ES-I3 (cell line): ENCODE results near the gene AFG3L2.
"Not testable (repeated sequence)": the region's sequence is repeated elsewhere in the genome, so short reads cannot be mapped to it uniquely, and the experiment has no call there.

Experiments used
- H3K36me3 ChIP-seq: 2 replicates; pipeline ENCODE4 v1.6.1; 2013; ENCODE audit warnings: mild to moderate bottlenecking, low read length, control low read depth, moderate library complexity; ENCODE audit not compliant: insufficient read depth
- H3K4me1 ChIP-seq: 2 replicates; pipeline ENCODE4 v1.6.1; 2013; ENCODE audit warnings: mild to moderate bottlenecking, control low read depth, low read length; ENCODE audit not compliant: insufficient read depth
- H3K9ac ChIP-seq: 2 replicates; pipeline ENCODE4 v1.6.1; 2013; ENCODE audit warnings: low read depth, mild to moderate bottlenecking, low read length, moderate library complexity
- H3K9me3 ChIP-seq: 2 replicates; pipeline ENCODE4 v1.6.1; 2013; ENCODE audit warnings: mild to moderate bottlenecking, low read length, moderate library complexity; ENCODE audit not compliant: control insufficient read depth, insufficient read depth

The AFG3L2 gene

GRCh38 chr18:12376754-12377555 is at the start of gene AFG3L2:
Gene AFG3L2 (minus strand): TSS chr18:12377227. CDS start chr18:12377082, 145 bp downstream.
- Histone ChIP-seq H3K4me1 (peaks cover 7% of the 10 kb centered on the region; the same call in 1 of the 2 replicates), H3K9ac (peak within 1 kb of the TSS; percentile 91), H3K36me3 (no peaks in the 10 kb centered on the region), H3K9me3 (no peaks in the 10 kb centered on the region)

- Histone ChIP-seq H3K36me3 (peaks cover 4% of the 10 kb centered on the region), H3K9ac (no peak overlapping the region), H3K4me1 (no peaks in the 10 kb centered on the region), H3K9me3 (peaks cover 23% of the 10 kb centered on the region)
Measured at GRCh38 chr18:12424252-12424651, 47.2 kb upstream of the AFG3L2 start.

- H3K36me3 ChIP-seq = peaks cover 4% of the 10 kb centered on the region
- H3K9ac ChIP-seq = no peak overlapping the region
- no peaks in the 10 kb centered on the region for H3K4me1 ChIP-seq
- peaks cover 23% of the 10 kb centered on the region for H3K9me3 ChIP-seq
Measured at GRCh38 chr18:12423820-12424219, 46.8 kb upstream of the AFG3L2 start.

DNA sequence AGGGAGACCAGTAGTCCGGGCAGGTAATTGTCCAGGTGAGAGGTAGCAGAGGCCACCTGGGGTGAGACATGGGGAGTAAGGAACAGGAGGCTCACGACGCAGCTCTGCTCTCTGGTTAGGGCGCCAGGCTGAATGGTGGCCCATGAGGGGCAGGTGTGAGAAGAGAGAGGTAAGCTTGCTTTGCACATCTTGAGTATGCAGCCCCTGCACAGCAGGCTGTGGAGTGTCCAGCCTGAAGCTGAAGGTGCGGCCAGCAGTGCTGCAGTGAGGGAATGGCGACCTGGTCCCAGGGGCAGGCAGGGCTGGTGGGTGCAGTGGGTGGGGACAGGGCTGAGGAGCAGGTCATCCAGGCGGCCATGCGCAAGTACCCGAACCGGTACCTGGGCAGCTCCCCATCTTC is 46.4 kb upstream of the AFG3L2 start:
- Histone ChIP-seq H3K9me3 (peaks cover 20% of the 10 kb centered on the region), H3K4me1 (no peaks in the 10 kb centered on the region), H3K36me3 (peaks cover 4% of the 10 kb centered on the region; the same call in 1 of the 2 replicates), H3K9ac (no peak overlapping the region)

DNA sequence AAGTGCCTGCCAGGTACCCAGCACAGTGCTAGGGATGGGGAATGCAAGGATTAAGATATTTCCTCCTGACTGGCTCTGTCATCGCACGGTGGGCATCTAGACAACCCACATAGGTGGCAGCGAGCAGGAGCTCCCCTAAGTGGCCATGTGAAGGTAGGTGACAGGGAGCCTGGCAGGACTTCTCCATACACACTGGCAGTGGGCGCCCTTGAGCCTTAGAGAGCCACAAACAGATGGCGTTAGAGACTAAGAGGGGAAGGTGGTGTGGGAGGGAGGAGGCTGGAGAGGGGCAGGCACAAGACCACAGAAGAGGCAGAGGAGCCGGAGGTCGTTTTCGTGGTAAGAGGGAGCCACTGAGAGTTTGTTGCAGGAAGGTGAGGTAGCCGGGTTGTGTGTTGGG is 45.9 kb upstream of the AFG3L2 start:
- no peaks in the 10 kb centered on the region for H3K4me1 ChIP-seq
- H3K36me3 ChIP-seq = peaks cover 2% of the 10 kb centered on the region; the same call in 1 of the 2 replicates
- H3K9me3 ChIP-seq = peaks cover 16% of the 10 kb centered on the region; the same call in 1 of the 2 replicates
- no peak overlapping the region for H3K9ac ChIP-seq

DNA sequence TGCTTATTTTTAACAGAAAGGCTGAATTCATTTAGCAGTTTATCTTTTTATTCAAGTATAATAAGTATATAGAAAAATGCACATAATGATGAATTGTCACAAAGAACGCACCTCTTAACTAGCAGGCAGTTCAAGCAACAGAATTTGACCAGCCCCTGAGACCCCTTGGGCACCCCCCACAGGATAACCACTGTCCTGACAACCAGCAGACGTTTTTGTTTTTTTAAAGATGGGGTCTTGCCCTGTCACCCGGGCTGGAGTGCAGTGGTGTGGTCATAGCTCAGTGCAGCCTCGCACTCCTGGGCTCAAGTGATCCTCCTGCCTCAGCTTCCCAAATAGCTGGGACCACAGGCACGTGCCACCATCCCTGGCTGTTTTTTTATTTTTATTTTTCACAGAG is 44.7 kb upstream of the AFG3L2 start:
- H3K36me3 ChIP-seq = no peaks in the 10 kb centered on the region
- H3K9ac ChIP-seq = no peak overlapping the region

GRCh38 chr18:12420821-12421421 is 43.9 kb upstream of the AFG3L2 start:
- Histone ChIP-seq H3K4me1 (peaks cover 2% of the 10 kb centered on the region; the same call in 1 of the 2 replicates), H3K9me3 (no peaks in the 10 kb centered on the region), H3K36me3 (no peaks in the 10 kb centered on the region), H3K9ac (peak overlapping the region; percentile 57)

More for the DNA sequence above, 44.7 kb upstream of the AFG3L2 start:
- Histone ChIP-seq H3K9me3 (peaks cover 4% of the 10 kb centered on the region; the same call in 1 of the 2 replicates), H3K4me1 (no peaks in the 10 kb centered on the region)

- Histone ChIP-seq H3K9me3 (no peaks in the 10 kb centered on the region), H3K9ac (no peak overlapping the region), H3K4me1 (peaks cover 8% of the 10 kb centered on the region; the same call in 1 of the 2 replicates), H3K36me3 (no peaks in the 10 kb centered on the region)
Measured at GRCh38 chr18:12417687-12418086, 40.7 kb upstream of the AFG3L2 start.

GRCh38 chr18:12416098-12416729 is 39.2 kb upstream of the AFG3L2 start:
- no peaks in the 10 kb centered on the region for H3K36me3 ChIP-seq
- H3K4me1 ChIP-seq = peaks cover 8% of the 10 kb centered on the region; the same call in 1 of the 2 replicates
- H3K9ac ChIP-seq = no peak overlapping the region
- no peaks in the 10 kb centered on the region for H3K9me3 ChIP-seq

- Histone ChIP-seq H3K9ac (no peak overlapping the region), H3K36me3 (no peaks in the 10 kb centered on the region), H3K9me3 (no peaks in the 10 kb centered on the region), H3K4me1 (peaks cover 8% of the 10 kb centered on the region; the same call in 1 of the 2 replicates)
Measured at GRCh38 chr18:12411456-12411855, 34.4 kb upstream of the AFG3L2 start.

DNA sequence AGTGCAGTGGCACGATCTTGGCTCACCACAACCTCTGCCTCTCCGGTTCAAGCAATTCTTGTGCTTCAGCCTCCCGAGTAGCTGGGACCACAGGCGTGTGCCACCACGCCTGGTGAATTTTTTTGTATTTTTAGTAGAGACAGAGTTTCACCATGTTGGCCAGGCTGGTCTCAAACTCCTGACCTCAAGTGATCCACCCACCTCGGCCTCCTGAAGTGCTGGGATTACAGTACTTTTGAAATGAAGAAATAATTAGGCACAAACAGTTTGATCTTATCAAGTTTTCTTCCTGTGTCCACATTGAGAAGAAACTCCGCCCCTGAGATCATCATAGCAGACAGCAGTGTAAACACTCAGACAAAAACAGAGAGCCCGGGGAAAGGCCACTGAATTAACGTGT is 33.7 kb upstream of the AFG3L2 start:
- not testable (repeated sequence) for H3K4me1 ChIP-seq, H3K9me3 ChIP-seq, H3K36me3 ChIP-seq, H3K9ac ChIP-seq

DNA sequence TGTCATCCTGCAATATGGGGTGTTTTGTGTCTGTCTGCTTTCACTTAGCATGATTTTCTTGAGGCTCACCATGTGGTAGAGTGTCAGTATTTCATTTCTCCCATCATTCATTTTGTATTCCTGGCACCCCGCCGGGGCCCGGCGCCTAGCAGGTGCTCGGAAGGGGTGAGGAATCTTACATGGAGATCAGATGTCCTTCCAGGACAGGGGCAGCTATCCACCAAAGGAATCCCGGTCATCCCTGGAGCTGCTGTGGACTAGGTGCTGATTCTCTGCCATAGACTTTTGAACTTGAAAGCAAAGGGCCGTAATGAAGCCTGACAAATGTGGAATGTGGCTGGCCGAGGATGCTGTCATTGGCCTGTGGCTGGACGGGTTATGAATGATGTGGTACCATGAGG is 33.1 kb upstream of the AFG3L2 start:
- Histone ChIP-seq H3K9me3 (no peaks in the 10 kb centered on the region), H3K36me3 (no peaks in the 10 kb centered on the region), H3K9ac (no peak overlapping the region), H3K4me1 (no peaks in the 10 kb centered on the region)

DNA sequence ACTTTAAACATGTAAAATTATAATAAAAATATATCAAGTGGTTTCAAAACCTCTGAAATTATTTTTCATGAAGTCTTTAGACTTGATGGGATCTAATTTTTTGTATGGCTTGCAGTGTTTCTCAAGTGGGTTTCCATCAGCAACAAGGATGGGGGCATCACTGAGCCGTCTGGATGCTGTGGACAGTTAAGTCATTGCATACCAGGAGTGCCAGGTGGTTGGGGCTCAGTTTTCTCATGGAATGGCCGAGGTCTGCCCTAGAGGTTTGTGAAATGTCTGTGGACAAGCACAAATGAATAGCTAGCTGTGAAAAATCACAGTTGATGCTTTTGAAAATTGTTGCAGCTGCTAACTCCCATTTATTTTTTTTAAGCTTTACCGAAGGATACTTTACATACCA is 32.4 kb upstream of the AFG3L2 start:
- Histone ChIP-seq H3K9ac (no peak overlapping the region), H3K9me3 (no peaks in the 10 kb centered on the region), H3K4me1 (no peaks in the 10 kb centered on the region), H3K36me3 (no peaks in the 10 kb centered on the region)

- Histone ChIP-seq H3K36me3 (no peaks in the 10 kb centered on the region), H3K9me3 (no peaks in the 10 kb centered on the region), H3K9ac (peak overlapping the region; percentile 54), H3K4me1 (no peaks in the 10 kb centered on the region)
Measured at GRCh38 chr18:12408247-12408869, 31.3 kb upstream of the AFG3L2 start.
